Posterior cingulate gyrus (tissue), 11 donors: Measurements from ENCODE around the gene DPY19L1.
"Not testable (repeated sequence)": the region's sequence is repeated elsewhere in the genome, so short reads cannot be mapped to it uniquely, and the experiment has no call there.

Experiments used
- DNase-seq, 10 donors: peaks; one replicate each; pipeline versions ENCODE4 v3.0.0 to v3.0.0-alpha.2; 2020 to 2021; ENCODE audit warnings: mixed read lengths in 3 of 10
- intact Hi-C: fragments of 100-400 bp; cut with DNase I; formaldehyde crosslinking; loops from one replicate; pipeline ENCODE4 v1.15.1; 2023

DPY19L1 gene

GRCh38 chr7:35037211-35037525 is at the start of gene DPY19L1:
DPY19L1 (minus strand) TSS chr7:35037485; CDS start chr7:35037394, 91 bp downstream.
- intact Hi-C loops, result loop anchor here (10.0 kb wide), 1 partner anchor 282 kb away; no protein-coding TSS in a partner anchor
- DNase-seq, result no peak

- intact Hi-C loops, DNase-seq: not testable (repeated sequence)
These were observed 42.2 kb upstream of the DPY19L1 start for GRCh38 chr7:35079517-35079916.

- intact Hi-C loops, DNase-seq: not testable (repeated sequence)
These were observed 36.7 kb upstream of the DPY19L1 start for GRCh38 chr7:35074008-35074407.

- peak in 5 of 10 donors; percentile 19 to 90 (median 78) for DNase-seq
- intact Hi-C loops, result not testable (repeated sequence)
These were observed 35.9 kb upstream of the DPY19L1 start for GRCh38 chr7:35072950-35073827.

GRCh38 chr7:35069084-35069483 is 31.8 kb upstream of the DPY19L1 start:
- intact Hi-C loops, DNase-seq: not testable (repeated sequence)

- DNase-seq, intact Hi-C loops: not testable (repeated sequence)
These were observed 28.1 kb upstream of the DPY19L1 start for GRCh38 chr7:35065382-35065781.

- DNase-seq, intact Hi-C loops: not testable (repeated sequence)
These were observed 21.3 kb upstream of the DPY19L1 start for GRCh38 chr7:35058571-35058970.

GRCh38 chr7:35057505-35058451 is 20.5 kb upstream of the DPY19L1 start:
- intact Hi-C loops, result not testable (repeated sequence)
- DNase-seq, result peak in 2 of 10 donors; percentile 67 to 73

GRCh38 chr7:35055733-35056132 is 18.4 kb upstream of the DPY19L1 start:
- intact Hi-C loops, result not testable (repeated sequence)

GRCh38 chr7:35053488-35054175 is 16.3 kb upstream of the DPY19L1 start:
- DNase-seq, intact Hi-C loops: not testable (repeated sequence)

More at GRCh38 chr7:35055733-35056132, 18.4 kb upstream of the DPY19L1 start:
- not testable (repeated sequence) for DNase-seq

- intact Hi-C loops, DNase-seq: not testable (repeated sequence)
These were observed 11.1 kb upstream of the DPY19L1 start for GRCh38 chr7:35048390-35048789.

GRCh38 chr7:35047912-35048305 is 10.6 kb upstream of the DPY19L1 start:
- intact Hi-C loops, DNase-seq: not testable (repeated sequence)

- intact Hi-C loops, DNase-seq: not testable (repeated sequence)
These were observed 10.1 kb upstream of the DPY19L1 start for GRCh38 chr7:35047263-35047911.

GRCh38 chr7:35043301-35043700 is 6.0 kb upstream of the DPY19L1 start:
- intact Hi-C loops, DNase-seq: not testable (repeated sequence)

- no peak for DNase-seq
- intact Hi-C loops, result no loop called here
These were observed 3.6 kb upstream of the DPY19L1 start for GRCh38 chr7:35040906-35041305.

GRCh38 chr7:35039343-35039742 is 2.1 kb upstream of the DPY19L1 start:
- DNase-seq, result no peak
- intact Hi-C loops, result loop anchor here (10.0 kb wide), 1 partner anchor 285 kb away; no protein-coding TSS in a partner anchor

GRCh38 chr7:35038354-35038753 is 1.1 kb upstream of the DPY19L1 start:
- intact Hi-C loops, result loop anchor here (10.0 kb wide), 1 partner anchor 284 kb away; no protein-coding TSS in a partner anchor
- no peak for DNase-seq

- DNase-seq, result peak; percentile 82 to 99 (median 92)
- intact Hi-C loops, result loop anchor here (10.0 kb wide), 1 partner anchor 283 kb away; no protein-coding TSS in a partner anchor
These were observed 449 bp upstream of the DPY19L1 start for GRCh38 chr7:35037526-35038341.
